ELR (cell line): Measurements from ENCODE around the gene THUMPD3.

Source experiments
- DNase-seq: peaks from one replicate; pipeline ENCODE4 v3.0.0-alpha.2; 2015; ENCODE audit warnings: low read depth

THUMPD3 gene

GRCh38 chr3:9361691-9362388, 1.0 kb upstream of the THUMPD3 start:
- DNase-seq = no peak

- DNase-seq = no peak
Observed at GRCh38 chr3:9369508-9369907, 6.7 kb downstream of the THUMPD3 start.

- no peak for DNase-seq
Observed at GRCh38 chr3:9373465-9373864, 10.6 kb downstream of the THUMPD3 start.

- no peak for DNase-seq
Observed at GRCh38 chr3:9377981-9378380, 15.1 kb downstream of the THUMPD3 start.

GRCh38 chr3:9379327-9379726, 16.5 kb downstream of the THUMPD3 start:
- no peak for DNase-seq

- DNase-seq = no peak
Observed at GRCh38 chr3:9380014-9380413, 17.2 kb downstream of the THUMPD3 start.

GRCh38 chr3:9384141-9384828, 21.4 kb downstream of the THUMPD3 start:
- peak; percentile 48 for DNase-seq

GRCh38 chr3:9385187-9386077, 22.6 kb downstream of the THUMPD3 start:
- DNase-seq = no peak

GRCh38 chr3:9386078-9386459, 23.2 kb downstream of the THUMPD3 start:
- no peak for DNase-seq

GRCh38 chr3:9386501-9387321, 23.9 kb downstream of the THUMPD3 start:
- DNase-seq = no peak

- DNase-seq = no peak
Observed at GRCh38 chr3:9387322-9387655, 24.4 kb downstream of the THUMPD3 start.

GRCh38 chr3:9388142-9388541, 25.3 kb downstream of the THUMPD3 start:
- DNase-seq = no peak

- no peak for DNase-seq
Observed at GRCh38 chr3:9388562-9389272, 25.9 kb downstream of the THUMPD3 start.

GRCh38 chr3:9390265-9390888, 27.5 kb downstream of the THUMPD3 start:
- no peak for DNase-seq

- DNase-seq = no peak
Observed at GRCh38 chr3:9392041-9392440, 29.2 kb downstream of the THUMPD3 start.

- DNase-seq = no peak
Observed at GRCh38 chr3:9395570-9396300, 32.9 kb downstream of the THUMPD3 start.

- peak; percentile 96 for DNase-seq
Observed at GRCh38 chr3:9396301-9396631, 33.4 kb downstream of the THUMPD3 start.

- peak; percentile 98 for DNase-seq
Observed at GRCh38 chr3:9396632-9397331, 33.9 kb downstream of the THUMPD3 start.

- peak; percentile 95 for DNase-seq
Observed at GRCh38 chr3:9397332-9397905, 34.6 kb downstream of the THUMPD3 start, which contains the start of gene SETD5. SETD5 (plus strand) TSS chr3:9397615; CDS start chr3:9428939, 31,324 bp downstream.
